ENCODE measurements around the gene RSKR. TPM values are rescaled to one million over a fixed set of nuclear protein-coding genes. Genes with fewer than 3 reads are reported as not detected.
"Not testable (repeated sequence)": the region's sequence is repeated elsewhere in the genome, so short reads cannot be mapped to it uniquely, and the experiment has no call there.

The RSKR gene
- total RNA-seq, 1 experiment from 2014 or later = 15.7 TPM

- POLR2A ChIA-PET = interaction anchor here (0.6 to 2.2 kb wide), 20 partner anchors 9 to 290 kb away, joined by 3 to 27 read pairs (median 5); partner anchors contain the start of genes ALDOC, BLTP2, FAM222B and NEK8
Measured at GRCh38 chr17:28661635-28662526, 47.9 kb upstream of the RSKR start, which contains the start of the genes SDF2 and SUPT6H. TSS of gene SDF2 (minus strand) at chr17:28661906. CDS start at chr17:28661876, 30 bp downstream. TSS of gene SUPT6H (plus strand) at chr17:28662205. CDS start at chr17:28673402, 11,197 bp downstream.

DNA sequence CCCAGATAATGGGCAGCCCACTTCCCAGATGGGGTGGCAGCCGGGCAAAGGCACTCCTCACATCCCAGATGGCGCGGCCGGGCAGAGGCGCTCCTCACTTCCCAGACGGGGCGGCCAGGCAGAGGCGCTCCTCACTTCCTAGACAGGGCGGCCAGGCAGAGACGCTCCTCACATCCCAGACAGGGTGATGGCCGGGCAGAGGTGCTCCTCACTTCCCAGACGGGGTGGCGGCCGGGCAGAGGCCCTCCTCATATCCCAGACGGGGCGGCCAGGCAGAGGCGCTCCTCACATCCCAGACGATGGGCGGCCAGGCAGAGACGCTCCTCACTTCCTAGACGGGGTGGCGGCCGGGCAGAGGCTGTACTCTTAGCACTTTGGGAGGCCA lies 45.5 kb upstream of the RSKR start:
- not testable (repeated sequence) for H3K27ac Mint-ChIP-seq (ENCODE audit: unreplicated experiment)

More at GRCh38 chr17:28661635-28662526, 47.9 kb upstream of the RSKR start, which contains the start of the genes SDF2 and SUPT6H:
- H3K4me1 Mint-ChIP-seq (ENCODE audit: low read depth, unreplicated experiment) = peaks cover 31% of the 10 kb centered on the region
- H3K4me1 ChIP-seq = peaks cover 14% of the 10 kb centered on the region; the same call in 1 of the 2 replicates
- BruUV-seq (replicated peaks) = no TSS peak
- H3K36me3 ChIP-seq (ENCODE audit: control insufficient read depth, insufficient read depth, low read length) = peaks cover 2% of the 10 kb centered on the region; the same call in 1 of the 2 replicates
- peak within 1 kb of the TSS; percentile 80 for H3K4me3 ChIP-seq (ENCODE audit: low read depth, low read length)
- H3K9me3 Mint-ChIP-seq (ENCODE audit: unreplicated experiment) = no peaks in the 10 kb centered on the region
- H3K36me3 Mint-ChIP-seq (ENCODE audit: insufficient read depth, unreplicated experiment) = peaks cover 71% of the 10 kb centered on the region
- DNase-seq = peak; percentile 91 to 94
- peak within 1 kb of the TSS; percentile 89 for H3K4me3 Mint-ChIP-seq (ENCODE audit: unreplicated experiment)
- no peaks in the 10 kb centered on the region for H3K9me3 ChIP-seq
- intact Hi-C loops (cut with micrococcal nuclease; ENCODE audit: unreplicated experiment) = loop anchor here (1.0 kb wide), 2 partner anchors 17 to 36 kb away; partner anchors contain the start of gene BLTP2
- no peaks in the 10 kb centered on the region for H3K27me3 ChIP-seq (replicated peaks; ENCODE audit: control insufficient read depth, insufficient read depth, low read length)
- H3K27ac Mint-ChIP-seq (ENCODE audit: unreplicated experiment) = peak within 1 kb of the TSS; percentile 95
- CTCF ChIA-PET = interaction anchor here (0.9 to 2.5 kb wide), 7 partner anchors 9 to 88 kb away, joined by 3 to 26 read pairs (median 5); partner anchors contain the start of genes BLTP2, RPL23A and TLCD1
- TF ChIP-seq, protein P1, sequence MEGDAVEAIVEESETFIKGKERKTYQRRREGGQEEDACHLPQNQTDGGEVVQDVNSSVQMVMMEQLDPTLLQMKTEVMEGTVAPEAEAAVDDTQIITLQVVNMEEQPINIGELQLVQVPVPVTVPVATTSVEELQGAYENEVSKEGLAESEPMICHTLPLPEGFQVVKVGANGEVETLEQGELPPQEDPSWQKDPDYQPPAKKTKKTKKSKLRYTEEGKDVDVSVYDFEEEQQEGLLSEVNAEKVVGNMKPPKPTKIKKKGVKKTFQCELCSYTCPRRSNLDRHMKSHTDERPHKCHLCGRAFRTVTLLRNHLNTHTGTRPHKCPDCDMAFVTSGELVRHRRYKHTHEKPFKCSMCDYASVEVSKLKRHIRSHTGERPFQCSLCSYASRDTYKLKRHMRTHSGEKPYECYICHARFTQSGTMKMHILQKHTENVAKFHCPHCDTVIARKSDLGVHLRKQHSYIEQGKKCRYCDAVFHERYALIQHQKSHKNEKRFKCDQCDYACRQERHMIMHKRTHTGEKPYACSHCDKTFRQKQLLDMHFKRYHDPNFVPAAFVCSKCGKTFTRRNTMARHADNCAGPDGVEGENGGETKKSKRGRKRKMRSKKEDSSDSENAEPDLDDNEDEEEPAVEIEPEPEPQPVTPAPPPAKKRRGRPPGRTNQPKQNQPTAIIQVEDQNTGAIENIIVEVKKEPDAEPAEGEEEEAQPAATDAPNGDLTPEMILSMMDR (IDR thresholded peaks at IDR 0.05; ENCODE audit: insufficient read depth in 1 of 2, low read depth in 1 of 2, low read length in 1 of 2, severe bottlenecking in 1 of 2, unreplicated experiment in 1 of 2) = no peak
- no peaks in the 10 kb centered on the region for H3K27me3 Mint-ChIP-seq (ENCODE audit: insufficient read depth, unreplicated experiment)

GRCh38 chr17:28658766-28659496 lies 44.9 kb upstream of the RSKR start:
- H3K27me3 Mint-ChIP-seq (ENCODE audit: insufficient read depth, unreplicated experiment); H3K9me3 ChIP-seq; POLR2A ChIA-PET; BruUV-seq (replicated peaks); H3K27me3 ChIP-seq (replicated peaks; ENCODE audit: control insufficient read depth, insufficient read depth, low read length); H3K27ac Mint-ChIP-seq (ENCODE audit: unreplicated experiment); H3K36me3 ChIP-seq (ENCODE audit: control insufficient read depth, insufficient read depth, low read length); H3K4me3 Mint-ChIP-seq (ENCODE audit: unreplicated experiment); DNase-seq; intact Hi-C loops (cut with micrococcal nuclease; ENCODE audit: unreplicated experiment); H3K9me3 Mint-ChIP-seq (ENCODE audit: unreplicated experiment); H3K4me3 ChIP-seq (ENCODE audit: low read depth, low read length); CTCF ChIA-PET: not testable (repeated sequence)
- H3K4me1 Mint-ChIP-seq (ENCODE audit: low read depth, unreplicated experiment) = peaks cover 18% of the 10 kb centered on the region
- peaks cover 14% of the 10 kb centered on the region; the same call in 1 of the 2 replicates for H3K4me1 ChIP-seq
- peaks cover 77% of the 10 kb centered on the region for H3K36me3 Mint-ChIP-seq (ENCODE audit: insufficient read depth, unreplicated experiment)

More for the DNA sequence above, 45.5 kb upstream of the RSKR start:
- H3K9me3 Mint-ChIP-seq (ENCODE audit: unreplicated experiment); H3K36me3 ChIP-seq (ENCODE audit: control insufficient read depth, insufficient read depth, low read length); intact Hi-C loops (cut with micrococcal nuclease; ENCODE audit: unreplicated experiment); H3K4me3 ChIP-seq (ENCODE audit: low read depth, low read length); H3K27me3 Mint-ChIP-seq (ENCODE audit: insufficient read depth, unreplicated experiment); CTCF ChIA-PET; H3K27me3 ChIP-seq (replicated peaks; ENCODE audit: control insufficient read depth, insufficient read depth, low read length); BruUV-seq (replicated peaks); POLR2A ChIA-PET; H3K9me3 ChIP-seq: not testable (repeated sequence)
- Mint-ChIP-seq H3K4me1 (ENCODE audit: low read depth, unreplicated experiment) (peaks cover 23% of the 10 kb centered on the region), H3K36me3 (ENCODE audit: insufficient read depth, unreplicated experiment) (peaks cover 78% of the 10 kb centered on the region), H3K4me3 (ENCODE audit: unreplicated experiment) (peak overlapping the region; percentile 89)
- peak in 1 of 2 experiments; percentile 32 for DNase-seq
- H3K4me1 ChIP-seq = peaks cover 14% of the 10 kb centered on the region; the same call in 1 of the 2 replicates

DNA sequence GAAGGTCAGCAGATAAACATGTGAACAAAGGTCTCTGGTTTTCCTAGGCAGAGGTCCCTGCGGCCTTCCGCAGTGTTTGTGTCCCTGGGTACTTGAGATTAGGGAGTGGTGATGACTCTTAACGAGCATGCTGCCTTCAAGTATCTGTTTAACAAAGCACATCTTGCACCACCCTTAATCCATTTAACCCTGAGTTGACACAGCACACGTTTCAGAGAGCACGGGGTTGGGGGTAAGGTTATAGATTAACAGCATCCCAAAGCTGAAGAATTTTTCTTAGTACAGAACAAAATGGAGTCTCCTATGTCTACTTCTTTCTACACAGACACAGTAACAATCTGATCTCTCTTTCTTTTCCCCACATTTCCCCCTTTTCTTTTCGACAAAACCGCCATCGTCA lies 44.4 kb upstream of the RSKR start:
- H3K4me3 Mint-ChIP-seq (ENCODE audit: unreplicated experiment); H3K27me3 ChIP-seq (replicated peaks; ENCODE audit: control insufficient read depth, insufficient read depth, low read length); DNase-seq; H3K27ac Mint-ChIP-seq (ENCODE audit: unreplicated experiment); H3K4me3 ChIP-seq (ENCODE audit: low read depth, low read length); H3K36me3 ChIP-seq (ENCODE audit: control insufficient read depth, insufficient read depth, low read length); BruUV-seq (replicated peaks); H3K27me3 Mint-ChIP-seq (ENCODE audit: insufficient read depth, unreplicated experiment); CTCF ChIA-PET; H3K9me3 ChIP-seq; POLR2A ChIA-PET; H3K9me3 Mint-ChIP-seq (ENCODE audit: unreplicated experiment); intact Hi-C loops (cut with micrococcal nuclease; ENCODE audit: unreplicated experiment): not testable (repeated sequence)
- peaks cover 12% of the 10 kb centered on the region for H3K4me1 Mint-ChIP-seq (ENCODE audit: low read depth, unreplicated experiment)
- H3K4me1 ChIP-seq = peaks cover 13% of the 10 kb centered on the region; the same call in 1 of the 2 replicates
- H3K36me3 Mint-ChIP-seq (ENCODE audit: insufficient read depth, unreplicated experiment) = peaks cover 77% of the 10 kb centered on the region

All from Caco-2 (cell line).